Bronchial epithelial cell (primary cell): ENCODE measurements around the gene ELAPOR1. TPM values are rescaled to one million over a fixed set of nuclear protein-coding genes. Genes with fewer than 3 reads are reported as not detected.
"Not testable (repeated sequence)": the region's sequence is repeated elsewhere in the genome, so short reads cannot be mapped to it uniquely, and the experiment has no call there.

Experiments used
- DNase-seq: peaks from one replicate; pipeline ENCODE4 v3.0.0-alpha.2; 2010; ENCODE audit warnings: low read depth
- FAIRE-seq: peaks from 2 replicates; lab custom pipeline; 2011; peaks lifted over from hg19 to GRCh38; lab: Jason Lieb, UNC
- H3K27me3 ChIP-seq: 2 replicates; pipeline ENCODE4 v1.5.1; 2011; ENCODE audit warnings: low read length; ENCODE audit not compliant: control insufficient read depth, insufficient read depth
- H3K36me3 ChIP-seq: 2 replicates; pipeline ENCODE4 v1.5.1; 2011; ENCODE audit warnings: low read length; ENCODE audit not compliant: control insufficient read depth, insufficient read depth
- H3K4me3 ChIP-seq: 2 replicates; pipeline ENCODE4 v1.5.1; 2011; ENCODE audit warnings: mild to moderate bottlenecking, low read depth, low read length, control low read depth
- total RNA-seq: library from RNA; depleted of rRNA; stranded (reverse); fragments of >200 nt; gene quantifications from 2 replicates; pipeline ENCODE4 v1.2.1, GENCODE V29; 2014
- TF ChIP-seq, protein P1 (sequence below): IDR thresholded peaks from 2 replicates; pipeline ENCODE4 v1.5.1; 2011; ENCODE audit warnings: mild to moderate bottlenecking, moderate library complexity, low read length, control low read depth, inconsistent platforms; ENCODE audit not compliant: insufficient read depth, severe bottlenecking

The ELAPOR1 gene
- total RNA-seq, 1 donor from 2014 or later = not detected

DNA sequence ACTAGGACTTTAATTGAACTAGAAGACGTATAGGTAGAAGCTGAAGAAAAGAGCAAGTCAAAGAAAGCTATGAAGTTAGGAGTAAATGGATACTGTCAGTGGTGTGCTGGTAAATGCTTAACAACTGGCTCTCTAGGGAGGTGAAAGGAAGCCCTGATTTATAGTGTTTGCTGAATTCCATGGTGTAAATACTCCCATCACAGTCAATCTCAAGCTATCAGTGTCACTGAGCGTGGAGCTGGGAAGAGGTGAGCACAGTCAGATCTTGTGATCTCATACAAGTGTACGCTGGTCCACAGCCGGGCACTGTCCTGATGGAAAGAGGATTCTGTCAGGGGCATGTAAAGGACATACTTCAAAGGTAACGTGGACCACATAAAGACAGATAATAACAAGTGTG lies 28.3 kb downstream of the ELAPOR1 start:
- H3K36me3 ChIP-seq = no peaks in the 10 kb centered on the region
- H3K27me3 ChIP-seq = no peaks in the 10 kb centered on the region
- DNase-seq (no peak), FAIRE-seq (no peak)
- no peak overlapping the region for H3K4me3 ChIP-seq
- TF ChIP-seq, protein P1, sequence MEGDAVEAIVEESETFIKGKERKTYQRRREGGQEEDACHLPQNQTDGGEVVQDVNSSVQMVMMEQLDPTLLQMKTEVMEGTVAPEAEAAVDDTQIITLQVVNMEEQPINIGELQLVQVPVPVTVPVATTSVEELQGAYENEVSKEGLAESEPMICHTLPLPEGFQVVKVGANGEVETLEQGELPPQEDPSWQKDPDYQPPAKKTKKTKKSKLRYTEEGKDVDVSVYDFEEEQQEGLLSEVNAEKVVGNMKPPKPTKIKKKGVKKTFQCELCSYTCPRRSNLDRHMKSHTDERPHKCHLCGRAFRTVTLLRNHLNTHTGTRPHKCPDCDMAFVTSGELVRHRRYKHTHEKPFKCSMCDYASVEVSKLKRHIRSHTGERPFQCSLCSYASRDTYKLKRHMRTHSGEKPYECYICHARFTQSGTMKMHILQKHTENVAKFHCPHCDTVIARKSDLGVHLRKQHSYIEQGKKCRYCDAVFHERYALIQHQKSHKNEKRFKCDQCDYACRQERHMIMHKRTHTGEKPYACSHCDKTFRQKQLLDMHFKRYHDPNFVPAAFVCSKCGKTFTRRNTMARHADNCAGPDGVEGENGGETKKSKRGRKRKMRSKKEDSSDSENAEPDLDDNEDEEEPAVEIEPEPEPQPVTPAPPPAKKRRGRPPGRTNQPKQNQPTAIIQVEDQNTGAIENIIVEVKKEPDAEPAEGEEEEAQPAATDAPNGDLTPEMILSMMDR = no peak

DNA sequence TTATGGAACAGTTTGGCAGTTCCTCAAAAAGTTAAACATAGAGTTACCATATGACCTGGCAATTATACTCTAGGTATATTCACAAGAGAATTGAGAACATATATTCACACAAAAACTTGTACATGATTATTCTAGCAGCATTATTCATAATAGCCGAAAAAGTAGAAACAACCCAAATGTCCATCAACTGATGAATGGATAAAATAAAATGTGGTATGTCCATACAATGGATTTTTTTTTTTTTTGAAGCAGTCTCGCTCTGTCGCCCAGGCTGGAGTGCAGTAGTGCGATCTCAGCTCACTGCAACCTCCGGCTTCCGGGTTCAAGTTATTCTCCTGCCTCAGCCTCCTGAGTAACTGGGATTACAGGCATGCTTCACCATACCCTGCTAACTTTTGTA lies 28.8 kb downstream of the ELAPOR1 start:
- FAIRE-seq, DNase-seq, H3K4me3 ChIP-seq, H3K36me3 ChIP-seq, H3K27me3 ChIP-seq: not testable (repeated sequence)

DNA sequence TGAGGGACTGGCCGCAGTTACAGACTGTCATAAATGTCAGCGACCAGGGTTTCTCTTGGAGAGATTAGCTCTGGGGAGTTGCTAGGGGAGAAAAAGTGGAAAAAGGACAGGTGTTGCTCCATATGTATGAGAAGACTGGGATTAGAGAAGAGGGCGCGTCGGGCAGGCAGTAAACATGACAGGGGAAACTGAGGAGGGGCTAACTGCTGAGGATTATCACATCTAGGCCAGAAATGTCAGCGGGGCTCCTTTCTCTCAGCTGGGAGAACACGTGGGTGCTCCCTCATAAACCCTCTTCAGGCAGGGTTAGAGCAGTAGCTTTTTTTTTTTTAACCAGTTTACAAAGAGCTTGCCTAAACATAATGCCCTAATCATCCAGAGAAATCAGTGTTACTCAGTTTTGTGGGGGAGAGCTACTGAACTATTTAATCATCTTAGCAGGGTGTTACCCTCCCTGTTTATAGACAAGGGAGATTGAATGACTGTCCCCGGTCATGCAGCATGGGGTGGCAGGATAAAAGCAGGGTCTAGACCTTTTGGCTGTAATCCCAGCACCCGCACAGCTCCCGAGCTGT lies 35.2 kb downstream of the ELAPOR1 start:
- TF ChIP-seq, protein P1 = no peak
- Histone ChIP-seq H3K27me3 (no peaks in the 10 kb centered on the region), H3K36me3 (no peaks in the 10 kb centered on the region), H3K4me3 (no peak overlapping the region)
- no peak for DNase-seq
- FAIRE-seq = no peak

DNA sequence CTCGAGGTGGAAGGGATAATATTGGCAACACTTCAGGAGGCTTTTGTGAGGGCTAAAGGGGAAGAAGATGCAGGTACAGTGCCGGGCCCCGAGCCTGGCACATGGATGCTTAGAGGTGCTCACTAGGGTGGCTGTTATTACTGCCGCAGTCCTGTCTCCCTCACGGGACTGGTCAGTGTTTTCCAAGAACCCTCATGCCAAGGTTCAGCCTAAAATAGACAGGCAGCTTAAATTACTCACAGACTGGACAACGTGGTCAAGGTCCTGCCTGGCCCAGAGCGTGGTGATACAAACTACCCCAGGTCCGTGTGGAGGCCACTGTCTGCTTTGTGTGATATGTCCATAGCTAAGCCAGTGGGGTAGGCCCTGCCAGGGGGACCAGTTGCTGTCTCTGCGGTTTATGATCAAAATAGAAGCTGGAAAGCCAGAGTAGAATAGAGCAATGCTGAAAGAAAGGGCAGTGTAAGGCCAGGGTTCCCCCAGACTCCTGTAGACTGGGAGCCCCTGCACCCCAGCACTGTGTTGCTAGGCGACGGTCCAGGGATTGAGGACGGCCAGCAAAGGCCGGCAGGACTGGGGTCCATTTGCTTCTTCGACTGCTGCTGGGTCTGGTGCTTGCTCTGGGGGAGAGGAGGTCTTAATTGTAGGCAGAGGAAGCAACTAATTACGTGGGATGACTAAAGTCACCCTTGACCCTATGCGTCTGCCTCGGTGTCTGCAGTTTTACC lies 36.1 kb downstream of the ELAPOR1 start:
- Histone ChIP-seq H3K36me3 (no peaks in the 10 kb centered on the region), H3K4me3 (no peak overlapping the region), H3K27me3 (no peaks in the 10 kb centered on the region)
- no peak for FAIRE-seq
- TF ChIP-seq, protein P1 = no peak
- DNase-seq = no peak

DNA sequence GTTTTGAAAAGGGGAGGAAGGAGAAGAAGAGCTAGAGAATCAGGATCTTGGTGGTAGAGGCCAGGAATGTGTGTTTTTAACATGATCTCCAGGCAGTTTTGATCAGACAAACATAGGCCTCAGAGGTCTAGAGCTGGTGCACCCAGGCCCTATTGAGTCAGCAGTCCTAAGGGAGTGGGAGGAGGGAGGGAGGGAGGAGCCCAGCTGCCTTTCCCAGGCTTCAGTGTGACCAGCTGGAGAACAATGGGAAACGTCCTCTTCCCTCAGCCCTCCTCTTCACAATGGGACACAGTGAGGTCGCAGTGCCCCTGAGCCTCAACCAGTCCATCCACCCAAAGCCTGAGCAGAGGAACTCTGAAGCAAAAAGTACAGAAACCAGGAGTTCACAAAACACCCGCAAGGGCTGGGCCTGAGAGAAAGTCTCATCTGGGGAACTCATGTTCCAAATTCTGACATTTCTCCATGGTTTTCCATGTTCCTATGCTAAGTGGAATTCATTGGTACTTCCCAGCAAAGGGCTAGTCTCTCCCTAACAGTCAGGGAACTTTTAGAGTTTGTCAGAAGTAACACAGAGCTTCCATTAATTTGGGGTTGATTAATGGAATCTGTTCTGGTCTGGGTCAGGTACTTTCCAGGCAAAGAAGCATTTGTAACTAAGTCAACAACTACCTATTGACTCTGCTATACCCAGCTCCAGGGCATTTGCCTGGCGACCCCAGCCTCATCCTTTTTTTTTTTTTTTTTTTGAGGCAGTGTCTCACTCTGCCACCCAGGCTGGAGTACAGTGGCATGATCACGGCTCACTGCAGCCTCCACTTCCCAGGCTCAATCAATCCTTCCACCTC lies 37.5 kb downstream of the ELAPOR1 start:
- TF ChIP-seq, protein P1 = no peak
- FAIRE-seq (no peak), DNase-seq (peak; percentile 51)

DNA sequence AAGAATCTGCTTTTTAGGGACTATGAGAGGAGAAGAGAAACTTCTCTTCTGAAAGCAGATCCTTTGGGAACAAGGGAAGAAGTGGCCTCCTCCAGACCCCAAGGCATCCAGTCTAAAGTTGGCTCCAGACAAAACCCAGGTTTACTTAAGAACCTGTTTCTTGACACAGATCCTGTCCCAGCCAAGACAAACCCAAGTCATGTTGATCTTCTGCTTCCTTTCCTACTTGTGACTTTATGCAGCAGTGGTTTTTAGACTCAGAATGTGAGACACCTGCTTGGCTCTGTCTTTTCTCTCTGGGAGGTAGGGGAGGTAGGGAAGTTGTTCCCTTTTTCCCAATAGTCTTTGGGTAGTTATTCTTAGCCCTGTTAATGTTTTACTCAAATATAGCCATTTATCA lies 38.3 kb downstream of the ELAPOR1 start:
- TF ChIP-seq, protein P1 = no peak
- DNase-seq = no peak

More for the DNA sequence above, 37.5 kb downstream of the ELAPOR1 start:
- Histone ChIP-seq H3K27me3 (no peaks in the 10 kb centered on the region), H3K36me3 (no peaks in the 10 kb centered on the region), H3K4me3 (no peak overlapping the region)

More for the DNA sequence above, 38.3 kb downstream of the ELAPOR1 start:
- Histone ChIP-seq H3K4me3 (no peak overlapping the region), H3K27me3 (no peaks in the 10 kb centered on the region), H3K36me3 (no peaks in the 10 kb centered on the region)
- no peak for FAIRE-seq
